ENCODE results near the gene TREH. TPM values are rescaled to one million over a fixed set of nuclear protein-coding genes. Genes with fewer than 3 reads are reported as not detected.

Gene TREH
- total RNA-seq, 1 donor from 2014 or later, result not detected

- Mint-ChIP-seq H3K9me3 (ENCODE audit: unreplicated experiment) (peaks cover 2% of the 10 kb centered on the region), H3K27me3 (ENCODE audit: unreplicated experiment) (no peaks in the 10 kb centered on the region), H3K36me3 (ENCODE audit: unreplicated experiment) (no peaks in the 10 kb centered on the region), H3K27ac (ENCODE audit: unreplicated experiment) (no peak overlapping the region), H3K4me3 (ENCODE audit: unreplicated experiment) (no peak overlapping the region), H3K4me1 (ENCODE audit: low read depth, unreplicated experiment) (no peaks in the 10 kb centered on the region)
- no peak for TF ChIP-seq CTCF (IDR thresholded peaks at IDR 0.05; ENCODE audit: partially characterized antibody, unreplicated experiment)
- no peak for DNase-seq
Observed at GRCh38 chr11:118699506-118700220, 20.2 kb upstream of the TREH start.

GRCh38 chr11:118697346-118697745, 17.9 kb upstream of the TREH start:
- DNase-seq, result no peak
- no peak overlapping the region for H3K27ac Mint-ChIP-seq (ENCODE audit: unreplicated experiment)
- peaks cover 3% of the 10 kb centered on the region for H3K4me1 Mint-ChIP-seq (ENCODE audit: low read depth, unreplicated experiment)
- peaks cover 4% of the 10 kb centered on the region for H3K9me3 Mint-ChIP-seq (ENCODE audit: unreplicated experiment)
- H3K27me3 Mint-ChIP-seq (ENCODE audit: unreplicated experiment), result peaks cover 7% of the 10 kb centered on the region
- TF ChIP-seq CTCF (IDR thresholded peaks at IDR 0.05; ENCODE audit: partially characterized antibody, unreplicated experiment), result no peak
- no peaks in the 10 kb centered on the region for H3K36me3 Mint-ChIP-seq (ENCODE audit: unreplicated experiment)
- H3K4me3 Mint-ChIP-seq (ENCODE audit: unreplicated experiment), result no peak overlapping the region

- H3K27me3 Mint-ChIP-seq (ENCODE audit: unreplicated experiment), result peaks cover 10% of the 10 kb centered on the region
- TF ChIP-seq CTCF (IDR thresholded peaks at IDR 0.05; ENCODE audit: partially characterized antibody, unreplicated experiment), result no peak
- no peak overlapping the region for H3K27ac Mint-ChIP-seq (ENCODE audit: unreplicated experiment)
- H3K4me3 Mint-ChIP-seq (ENCODE audit: unreplicated experiment), result no peak overlapping the region
- H3K9me3 Mint-ChIP-seq (ENCODE audit: unreplicated experiment), result peaks cover 4% of the 10 kb centered on the region
- peaks cover 3% of the 10 kb centered on the region for H3K4me1 Mint-ChIP-seq (ENCODE audit: low read depth, unreplicated experiment)
- H3K36me3 Mint-ChIP-seq (ENCODE audit: unreplicated experiment), result no peaks in the 10 kb centered on the region
- DNase-seq, result no peak
Observed at GRCh38 chr11:118696673-118697226, 17.3 kb upstream of the TREH start.

- Mint-ChIP-seq H3K27ac (ENCODE audit: unreplicated experiment) (no peak overlapping the region), H3K9me3 (ENCODE audit: unreplicated experiment) (peaks cover 7% of the 10 kb centered on the region), H3K27me3 (ENCODE audit: unreplicated experiment) (peaks cover 13% of the 10 kb centered on the region), H3K4me1 (ENCODE audit: low read depth, unreplicated experiment) (peaks cover 3% of the 10 kb centered on the region), H3K36me3 (ENCODE audit: unreplicated experiment) (no peaks in the 10 kb centered on the region), H3K4me3 (ENCODE audit: unreplicated experiment) (no peak overlapping the region)
- DNase-seq, result no peak
- no peak for TF ChIP-seq CTCF (IDR thresholded peaks at IDR 0.05; ENCODE audit: partially characterized antibody, unreplicated experiment)
Observed at GRCh38 chr11:118694771-118695170, 15.3 kb upstream of the TREH start.

- Mint-ChIP-seq H3K27ac (ENCODE audit: unreplicated experiment) (no peak overlapping the region), H3K27me3 (ENCODE audit: unreplicated experiment) (peaks cover 13% of the 10 kb centered on the region), H3K4me1 (ENCODE audit: low read depth, unreplicated experiment) (peaks cover 3% of the 10 kb centered on the region), H3K4me3 (ENCODE audit: unreplicated experiment) (no peak overlapping the region), H3K36me3 (ENCODE audit: unreplicated experiment) (no peaks in the 10 kb centered on the region), H3K9me3 (ENCODE audit: unreplicated experiment) (peaks cover 7% of the 10 kb centered on the region)
- no peak for DNase-seq
- TF ChIP-seq CTCF (IDR thresholded peaks at IDR 0.05; ENCODE audit: partially characterized antibody, unreplicated experiment), result no peak
Observed at GRCh38 chr11:118694185-118694584, 14.7 kb upstream of the TREH start.

Data from glutamatergic neuron (in vitro differentiated cells).